Transverse colon (tissue), 3 donors: Measurements from ENCODE around the gene FOSL2.

Source experiments
- CTCF ChIP-seq, 5 experiments: fragments of 200-600 bp in 3 of 5; fragments of 450-650 bp in 2 of 5; sonication (generic) in 3 of 5; IDR thresholded peaks; 1 replicate in 2 of 5; 2 replicates in 3 of 5; pipeline ENCODE4 v1.5.1; 2016 to 2017; ENCODE audit warnings: antibody characterized with exemption in 5 of 5, inconsistent platforms in 3 of 5, mild to moderate bottlenecking in 2 of 5, moderate library complexity in 1 of 5
- EP300 ChIP-seq: sonication (generic); formaldehyde crosslinking; IDR thresholded peaks from one replicate; pipeline ENCODE4 v1.6.1; 2017; ENCODE audit warnings: antibody characterized with exemption, low read depth

DNA sequence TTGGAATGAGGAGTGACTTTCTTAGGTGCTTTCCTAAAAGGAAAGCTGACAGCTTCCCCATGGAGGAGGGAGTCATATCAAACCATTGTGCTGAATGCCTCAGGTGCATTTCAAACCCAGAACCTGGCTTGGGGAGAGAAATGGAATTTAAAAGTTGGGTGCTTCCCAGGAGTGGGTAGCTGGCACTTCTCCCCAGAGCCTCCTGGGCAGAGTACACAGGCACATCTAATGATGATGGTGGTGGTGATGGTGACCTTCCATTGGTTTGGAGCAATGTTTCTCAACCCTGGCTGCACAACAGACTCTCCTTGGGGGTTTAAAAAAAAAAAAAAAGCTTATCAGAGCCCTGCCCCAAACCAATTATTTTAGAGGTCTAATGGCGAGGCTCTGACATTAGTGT, 8.3 kb downstream of the FOSL2 start:
- TF ChIP-seq CTCF (IDR thresholded peaks at IDR 0.05) (no peak), EP300 (no peak)
